K562 (cell line): ENCODE measurements around the gene CAMK2D. TPM values are rescaled to one million over a fixed set of nuclear protein-coding genes. Genes with fewer than 3 reads are reported as not detected.

Source experiments
- ATAC-seq: fragments of 200-7000 bp; cut with Tn5 transposase; 3 replicates; pipeline ENCODE4 v1.9.1; 2020; ENCODE audit warnings: moderate library complexity
- BruUV-seq: library from RNA; stranded (reverse); fragments of 400-500 nt; replicated peaks from 2 replicates; lab custom pipeline; 2021; lab: Mats Ljungman, UMichigan
- CTCF ChIA-PET: fragments of 300-600 bp; formaldehyde crosslinking; extraction: SDS; loops from one replicate; lab custom pipeline; 2021; ENCODE audit warnings: low intra/inter-chr PET ratio; lab: Yijun Ruan, JAX
- POLR2A ChIA-PET: fragments of 300-600, 350-650 bp; sonication (Branson Sonifier 250); formaldehyde crosslinking; extraction: SDS; loops from one replicate; lab custom pipeline; 2021; ENCODE audit warnings: antibody characterized with exemption, inconsistent platforms; lab: Yijun Ruan, JAX
- DNase-seq, 4 experiments: peaks; one replicate each; pipeline versions ENCODE4 v3.0.0 to v3.0.0-alpha.2; 2011 to 2018; ENCODE audit warnings: low spot score in 3 of 4, mixed read lengths in 3 of 4; ENCODE audit errors: extremely low read depth in 1 of 4
- FAIRE-seq: peaks from 2 replicates; lab custom pipeline; 2011; peaks lifted over from hg19 to GRCh38; lab: Jason Lieb, UNC
- H2AFZ ChIP-seq: 2 replicates; pipeline ENCODE4 v1.6.0; 2011; ENCODE audit warnings: low read depth, low read length, control low read depth, inconsistent platforms
- H3K27ac ChIP-seq: fragments of 200-600 bp; 3 replicates; pipeline ENCODE4 v1.8.0; 2011; ENCODE audit warnings: low read depth, mild to moderate bottlenecking, control low read depth, inconsistent platforms, low read length, moderate library complexity, mixed read lengths; ENCODE audit errors: extremely low read depth
- H3K27me3 ChIP-seq, 2 experiments: fragments of 300-600 bp in 1 of 2; 2 replicates in 1 of 2; 3 replicates in 1 of 2; pipeline versions ENCODE4 v1.6.0 to v1.8.0; 2011; ENCODE audit warnings: inconsistent platforms in 2 of 2, low read length in 2 of 2, mild to moderate bottlenecking in 1 of 2, mixed read lengths in 1 of 2, moderate library complexity in 1 of 2; ENCODE audit not compliant: control insufficient read depth in 2 of 2, insufficient read depth in 2 of 2
- H3K36me3 ChIP-seq: fragments of 300-600 bp; 3 replicates; pipeline ENCODE4 v1.8.0; 2011; ENCODE audit warnings: mild to moderate bottlenecking, low read length, inconsistent platforms; ENCODE audit not compliant: control insufficient read depth, insufficient read depth
- H3K4me1 ChIP-seq, 2 experiments: fragments of 200-600 bp in 1 of 2; replicated peaks in 1 of 2; 2 replicates in 1 of 2; 3 replicates in 1 of 2; pipeline versions ENCODE4 v1.5.1 to v1.8.0; 2011; ENCODE audit warnings: inconsistent platforms in 2 of 2, low read length in 2 of 2, mild to moderate bottlenecking in 1 of 2, mixed read lengths in 1 of 2, moderate library complexity in 1 of 2; ENCODE audit not compliant: control insufficient read depth in 2 of 2, insufficient read depth in 2 of 2
- H3K4me2 ChIP-seq: 2 replicates; pipeline ENCODE4 v1.6.1; 2011; ENCODE audit warnings: low read length, control low read depth, inconsistent platforms, mixed read lengths; ENCODE audit not compliant: insufficient read depth
- H3K4me3 ChIP-seq: fragments of 200-600 bp; sonication (generic), shearing (Covaris generic); 2 replicates; pipeline ENCODE4 v1.5.1; 2016; ENCODE audit warnings: control low read depth, inconsistent platforms
- H3K79me2 ChIP-seq: fragments of 200-600 bp; 3 replicates; pipeline ENCODE4 v1.8.0; 2011; ENCODE audit warnings: low read length, inconsistent platforms; ENCODE audit not compliant: control insufficient read depth, insufficient read depth
- H3K9ac ChIP-seq, 2 experiments: 2 replicates each; pipeline versions ENCODE4 v1.6.0 to v1.6.1; 2011; ENCODE audit warnings: low read depth in 2 of 2, low read length in 2 of 2, control low read depth in 1 of 2, inconsistent platforms in 1 of 2, mild to moderate bottlenecking in 1 of 2, mixed read lengths in 1 of 2; ENCODE audit not compliant: insufficient read depth in 1 of 2
- H3K9me1 ChIP-seq: one replicate; pipeline ENCODE4 v1.6.0; 2011; ENCODE audit warnings: inconsistent platforms, mild to moderate bottlenecking, low read length, moderate library complexity; ENCODE audit not compliant: control insufficient read depth, insufficient read depth
- H3K9me3 ChIP-seq: replicated peaks from 2 replicates; pipeline ENCODE4 v1.5.1; 2011; ENCODE audit warnings: low read depth, low read length, inconsistent platforms; ENCODE audit not compliant: control insufficient read depth, insufficient read depth
- H4K20me1 ChIP-seq: replicated peaks from 2 replicates; pipeline ENCODE4 v1.6.1; 2011; ENCODE audit warnings: low read length, inconsistent platforms, mixed read lengths; ENCODE audit not compliant: control insufficient read depth, insufficient read depth
- BACH1 ChIP-seq: fragments of 200-800 bp; sonication (Bioruptor generic); IDR thresholded peaks from 2 replicates; pipeline ENCODE4 v1.6.1; 2016; ENCODE audit warnings: missing genetic modification characterization, missing compliant biosample characterization
- CBFA2T2 ChIP-seq: fragments of 450-650 bp; conservative IDR thresholded peaks from 2 replicates; pipeline ENCODE4 v1.6.1; 2017; ENCODE audit warnings: mild to moderate bottlenecking
- CBFA2T3 ChIP-seq: fragments of 450-650 bp; IDR thresholded peaks from 2 replicates; pipeline ENCODE4 v1.6.1; 2017
- ERF ChIP-seq: fragments of 450-650 bp; formaldehyde crosslinking; IDR thresholded peaks from 2 replicates; pipeline ENCODE4 v1.4.0; 2020; ENCODE audit warnings: mild to moderate bottlenecking, mixed read lengths
- GTF2E2 ChIP-seq: fragments of 200-800 bp; sonication (Bioruptor generic); IDR thresholded peaks from 2 replicates; pipeline ENCODE4 v1.6.1; 2016; ENCODE audit warnings: missing genetic modification characterization, missing compliant biosample characterization
- POLR2AphosphoS5 ChIP-seq: IDR thresholded peaks from 2 replicates; pipeline ENCODE4 v1.6.1; 2011; ENCODE audit warnings: mild to moderate bottlenecking, low read depth, low read length, moderate library complexity; ENCODE audit not compliant: control insufficient read depth, insufficient read depth
- POLR2H ChIP-seq: IDR thresholded peaks from 2 replicates; pipeline ENCODE4 v1.6.1; 2016; ENCODE audit warnings: missing genetic modification characterization, low read depth, mild to moderate bottlenecking, control low read depth, missing compliant biosample characterization, moderate library complexity
- TAL1 ChIP-seq: fragments of 450-650 bp; IDR thresholded peaks from 2 replicates; pipeline ENCODE4 v1.6.1; 2016; ENCODE audit warnings: mild to moderate bottlenecking
- XRCC3 ChIP-seq: fragments of 450-650 bp; IDR thresholded peaks from 2 replicates; pipeline ENCODE4 v1.6.1; 2017; ENCODE audit warnings: mild to moderate bottlenecking, moderate library complexity
- ZNF232 ChIP-seq: sonication (generic); formaldehyde crosslinking; IDR thresholded peaks from 2 replicates; pipeline ENCODE4 v1.8.0; 2022; ENCODE audit warnings: mild to moderate bottlenecking, missing genetic modification reagents
- ZNF436 ChIP-seq: fragments of 250-450, 450-650 bp; sonication (Bioruptor Pico); formaldehyde crosslinking; IDR thresholded peaks from 2 replicates; pipeline ENCODE4 v1.7.0; 2020; ENCODE audit warnings: mild to moderate bottlenecking
- ZNF444 ChIP-seq: fragments of 250-450 bp; sonication (Bioruptor Pico); IDR thresholded peaks from 2 replicates; pipeline ENCODE4 v1.4.0; 2020; ENCODE audit warnings: mild to moderate bottlenecking, moderate library complexity
- WGBS: fragments of 100-300 bp; shearing (Covaris generic); methylation state at CpG from one replicate; pipeline ENCODE4 v1.1.6; 2016; ENCODE audit warnings: low coverage, mixed read lengths; ENCODE audit not compliant: insufficient coverage; ENCODE audit errors: missing lambda C conversion rate; 5-methylcytosine and 5-hydroxymethylcytosine counted together
- in situ Hi-C: fragments of 300-500 bp; cut with MboI; formaldehyde crosslinking; loops from 4 replicates; pipeline ENCODE4 v1.15.0; 2018; ENCODE audit warnings: inconsistent platforms, mixed read lengths
- intact Hi-C: fragments of 100-400 bp; cut with micrococcal nuclease; formaldehyde crosslinking; loops from 2 replicates; pipeline ENCODE4 v1.14.2; 2022
- polyA plus RNA-seq, 8 experiments: library from polyadenylated mRNA; depleted of rRNA in 4 of 8; stranded (reverse) in 5 of 8; unstranded in 3 of 8; fragments of >200 nt; fragmentation: Nextera tagmentation in 2 of 8; fragmentation: Illumina TruSeq in 1 of 8; extraction: Ambion mirVana in 2 of 8; extraction: Trizol in 1 of 8; gene quantifications; 2 replicates each; pipeline versions ENCODE4 v1.2.1 to v1.2.3, GENCODE V29; 2011 to 2014; ENCODE audit warnings: inconsistent platforms in 1 of 8, missing spikeins in 1 of 8
- total RNA-seq, 7 experiments: library from RNA; depleted of rRNA in 6 of 7; stranded (reverse); fragments of >200 nt in 6 of 7; fragmentation: Illumina TruSeq in 2 of 7; extraction: Trizol in 2 of 7; gene quantifications; 2 replicates each; pipeline versions ENCODE4 v1.2.1 to v1.2.3, GENCODE V29; 2011 to 2021; ENCODE audit warnings: low replicate concordance in 1 of 7
- TF ChIP-seq, protein P1 (sequence below): fragments of 200-600 bp; sonication (generic); IDR thresholded peaks from one replicate; pipeline ENCODE4 v1.6.1; 2012; ENCODE audit warnings: mild to moderate bottlenecking, low read depth, low read length, inconsistent platforms

Gene CAMK2D
- total and polyA plus RNA-seq, 9 of the 15 experiments (the other 6 are each of a cell fraction or from before 2014, with no cell fraction given), result 0.01 to 0.33 (median 0.04) TPM; not detected in 2

DNA sequence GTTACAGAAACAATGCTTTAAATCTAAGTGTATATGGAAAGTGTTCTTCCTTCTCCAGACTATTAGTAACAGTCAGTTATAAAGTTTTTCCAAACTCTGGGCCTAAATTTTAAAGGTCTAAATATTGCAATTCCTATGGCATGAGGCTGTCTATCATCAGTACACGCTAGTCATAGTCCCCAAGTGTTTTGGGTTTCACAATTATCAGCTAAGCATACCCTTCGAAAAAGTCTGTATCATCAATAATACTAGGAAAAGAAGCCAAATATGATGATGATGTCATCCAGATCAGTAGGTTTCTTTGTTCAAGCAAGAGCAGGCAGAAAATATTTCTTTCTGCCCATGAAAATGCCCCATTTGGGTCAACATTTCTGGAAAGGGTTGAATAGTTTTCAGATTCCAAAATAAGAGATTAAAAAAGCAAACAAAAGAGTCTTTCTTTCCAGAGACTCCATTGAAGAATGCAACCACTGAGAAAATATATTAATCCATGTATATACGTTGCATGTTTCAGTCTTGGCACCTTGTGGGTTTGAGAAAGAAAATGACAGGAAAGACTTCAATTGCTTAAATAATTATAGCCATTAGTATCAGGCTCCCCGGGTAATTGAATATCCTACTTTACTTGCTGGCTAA, 173.8 kb downstream of the CAMK2D start:
- Histone ChIP-seq H4K20me1 (no peaks in the 10 kb centered on the region), H3K27ac (no peak overlapping the region), H3K9me1 (no peaks in the 10 kb centered on the region), H3K4me1 (no peaks in the 10 kb centered on the region; a peak in 2 of 5 replicates), H3K9me3 (no peaks in the 10 kb centered on the region), H2AFZ (no peak overlapping the region), H3K4me3 (no peak overlapping the region), H3K27me3 (no peaks in the 10 kb centered on the region), H3K4me2 (no peak overlapping the region), H3K9ac (no peak overlapping the region), H3K79me2 (no peaks in the 10 kb centered on the region), H3K36me3 (no peaks in the 10 kb centered on the region)
- in situ Hi-C loops (no loop called here), intact Hi-C loops (no loop called here)
- ATAC-seq (no peak), DNase-seq (no peak), FAIRE-seq (peak; percentile 51)
- ChIA-PET POLR2A (no interaction called here), CTCF (no interaction called here)
- 16% methylated on average over 4 of the region's 4 CpGs for WGBS
- BruUV-seq, result no TSS peak
- no peak for TF ChIP-seq ERF (CRISPR knock-in tag)
- TF ChIP-seq POLR2AphosphoS5, result no peak
- TF ChIP-seq, protein P1, sequence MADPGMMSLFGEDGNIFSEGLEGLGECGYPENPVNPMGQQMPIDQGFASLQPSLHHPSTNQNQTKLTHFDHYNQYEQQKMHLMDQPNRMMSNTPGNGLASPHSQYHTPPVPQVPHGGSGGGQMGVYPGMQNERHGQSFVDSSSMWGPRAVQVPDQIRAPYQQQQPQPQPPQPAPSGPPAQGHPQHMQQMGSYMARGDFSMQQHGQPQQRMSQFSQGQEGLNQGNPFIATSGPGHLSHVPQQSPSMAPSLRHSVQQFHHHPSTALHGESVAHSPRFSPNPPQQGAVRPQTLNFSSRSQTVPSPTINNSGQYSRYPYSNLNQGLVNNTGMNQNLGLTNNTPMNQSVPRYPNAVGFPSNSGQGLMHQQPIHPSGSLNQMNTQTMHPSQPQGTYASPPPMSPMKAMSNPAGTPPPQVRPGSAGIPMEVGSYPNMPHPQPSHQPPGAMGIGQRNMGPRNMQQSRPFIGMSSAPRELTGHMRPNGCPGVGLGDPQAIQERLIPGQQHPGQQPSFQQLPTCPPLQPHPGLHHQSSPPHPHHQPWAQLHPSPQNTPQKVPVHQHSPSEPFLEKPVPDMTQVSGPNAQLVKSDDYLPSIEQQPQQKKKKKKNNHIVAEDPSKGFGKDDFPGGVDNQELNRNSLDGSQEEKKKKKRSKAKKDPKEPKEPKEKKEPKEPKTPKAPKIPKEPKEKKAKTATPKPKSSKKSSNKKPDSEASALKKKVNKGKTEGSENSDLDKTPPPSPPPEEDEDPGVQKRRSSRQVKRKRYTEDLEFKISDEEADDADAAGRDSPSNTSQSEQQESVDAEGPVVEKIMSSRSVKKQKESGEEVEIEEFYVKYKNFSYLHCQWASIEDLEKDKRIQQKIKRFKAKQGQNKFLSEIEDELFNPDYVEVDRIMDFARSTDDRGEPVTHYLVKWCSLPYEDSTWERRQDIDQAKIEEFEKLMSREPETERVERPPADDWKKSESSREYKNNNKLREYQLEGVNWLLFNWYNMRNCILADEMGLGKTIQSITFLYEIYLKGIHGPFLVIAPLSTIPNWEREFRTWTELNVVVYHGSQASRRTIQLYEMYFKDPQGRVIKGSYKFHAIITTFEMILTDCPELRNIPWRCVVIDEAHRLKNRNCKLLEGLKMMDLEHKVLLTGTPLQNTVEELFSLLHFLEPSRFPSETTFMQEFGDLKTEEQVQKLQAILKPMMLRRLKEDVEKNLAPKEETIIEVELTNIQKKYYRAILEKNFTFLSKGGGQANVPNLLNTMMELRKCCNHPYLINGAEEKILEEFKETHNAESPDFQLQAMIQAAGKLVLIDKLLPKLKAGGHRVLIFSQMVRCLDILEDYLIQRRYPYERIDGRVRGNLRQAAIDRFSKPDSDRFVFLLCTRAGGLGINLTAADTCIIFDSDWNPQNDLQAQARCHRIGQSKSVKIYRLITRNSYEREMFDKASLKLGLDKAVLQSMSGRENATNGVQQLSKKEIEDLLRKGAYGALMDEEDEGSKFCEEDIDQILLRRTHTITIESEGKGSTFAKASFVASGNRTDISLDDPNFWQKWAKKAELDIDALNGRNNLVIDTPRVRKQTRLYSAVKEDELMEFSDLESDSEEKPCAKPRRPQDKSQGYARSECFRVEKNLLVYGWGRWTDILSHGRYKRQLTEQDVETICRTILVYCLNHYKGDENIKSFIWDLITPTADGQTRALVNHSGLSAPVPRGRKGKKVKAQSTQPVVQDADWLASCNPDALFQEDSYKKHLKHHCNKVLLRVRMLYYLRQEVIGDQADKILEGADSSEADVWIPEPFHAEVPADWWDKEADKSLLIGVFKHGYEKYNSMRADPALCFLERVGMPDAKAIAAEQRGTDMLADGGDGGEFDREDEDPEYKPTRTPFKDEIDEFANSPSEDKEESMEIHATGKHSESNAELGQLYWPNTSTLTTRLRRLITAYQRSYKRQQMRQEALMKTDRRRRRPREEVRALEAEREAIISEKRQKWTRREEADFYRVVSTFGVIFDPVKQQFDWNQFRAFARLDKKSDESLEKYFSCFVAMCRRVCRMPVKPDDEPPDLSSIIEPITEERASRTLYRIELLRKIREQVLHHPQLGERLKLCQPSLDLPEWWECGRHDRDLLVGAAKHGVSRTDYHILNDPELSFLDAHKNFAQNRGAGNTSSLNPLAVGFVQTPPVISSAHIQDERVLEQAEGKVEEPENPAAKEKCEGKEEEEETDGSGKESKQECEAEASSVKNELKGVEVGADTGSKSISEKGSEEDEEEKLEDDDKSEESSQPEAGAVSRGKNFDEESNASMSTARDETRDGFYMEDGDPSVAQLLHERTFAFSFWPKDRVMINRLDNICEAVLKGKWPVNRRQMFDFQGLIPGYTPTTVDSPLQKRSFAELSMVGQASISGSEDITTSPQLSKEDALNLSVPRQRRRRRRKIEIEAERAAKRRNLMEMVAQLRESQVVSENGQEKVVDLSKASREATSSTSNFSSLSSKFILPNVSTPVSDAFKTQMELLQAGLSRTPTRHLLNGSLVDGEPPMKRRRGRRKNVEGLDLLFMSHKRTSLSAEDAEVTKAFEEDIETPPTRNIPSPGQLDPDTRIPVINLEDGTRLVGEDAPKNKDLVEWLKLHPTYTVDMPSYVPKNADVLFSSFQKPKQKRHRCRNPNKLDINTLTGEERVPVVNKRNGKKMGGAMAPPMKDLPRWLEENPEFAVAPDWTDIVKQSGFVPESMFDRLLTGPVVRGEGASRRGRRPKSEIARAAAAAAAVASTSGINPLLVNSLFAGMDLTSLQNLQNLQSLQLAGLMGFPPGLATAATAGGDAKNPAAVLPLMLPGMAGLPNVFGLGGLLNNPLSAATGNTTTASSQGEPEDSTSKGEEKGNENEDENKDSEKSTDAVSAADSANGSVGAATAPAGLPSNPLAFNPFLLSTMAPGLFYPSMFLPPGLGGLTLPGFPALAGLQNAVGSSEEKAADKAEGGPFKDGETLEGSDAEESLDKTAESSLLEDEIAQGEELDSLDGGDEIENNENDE, result no peak
- no peak for TF ChIP-seq TAL1
- no peak for TF ChIP-seq ZNF232
- TF ChIP-seq CBFA2T3, result no peak
- TF ChIP-seq GTF2E2 (tag), result no peak
- TF ChIP-seq ZNF436 (CRISPR knock-in tag), result no peak
- no peak for TF ChIP-seq XRCC3
- no peak for TF ChIP-seq ZNF444 (CRISPR knock-in tag)
- no peak for TF ChIP-seq BACH1 (tag)
- TF ChIP-seq CBFA2T2, result no peak
- no peak for TF ChIP-seq POLR2H (tag)
